IPS-18c (cell line): Measurements from ENCODE around the gene TUT4.

Experiments
- H3K4me3 ChIP-seq: 2 replicates; pipeline ENCODE4 v1.7.0; 2013; ENCODE audit warnings: low read depth, mild to moderate bottlenecking, low read length, moderate library complexity; ENCODE audit not compliant: insufficient read depth
- H3K9me3 ChIP-seq: one replicate; pipeline ENCODE4 v1.6.1; 2013; ENCODE audit warnings: mild to moderate bottlenecking, low read length, moderate library complexity; ENCODE audit not compliant: control insufficient read depth, insufficient read depth

Gene TUT4

DNA sequence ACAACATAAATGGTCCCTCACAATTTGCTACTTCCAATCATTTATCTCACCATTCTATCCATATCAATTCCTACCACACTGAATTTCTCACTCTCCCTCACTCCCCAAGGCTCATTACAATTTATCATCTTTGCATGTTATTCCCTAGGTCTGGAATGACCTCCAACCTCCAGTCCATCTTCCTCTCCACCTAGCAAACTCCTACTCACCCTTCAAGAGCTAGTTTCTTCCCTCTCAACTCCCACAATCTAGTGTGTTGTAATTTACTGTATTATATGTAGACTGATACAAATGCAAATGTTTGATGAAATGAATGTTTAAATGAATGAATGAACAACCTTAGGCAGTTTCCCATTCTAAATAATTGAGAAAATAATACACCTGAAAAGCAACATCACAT is 3.6 kb downstream of the TUT4 start:
- no peak overlapping the region for H3K4me3 ChIP-seq

DNA sequence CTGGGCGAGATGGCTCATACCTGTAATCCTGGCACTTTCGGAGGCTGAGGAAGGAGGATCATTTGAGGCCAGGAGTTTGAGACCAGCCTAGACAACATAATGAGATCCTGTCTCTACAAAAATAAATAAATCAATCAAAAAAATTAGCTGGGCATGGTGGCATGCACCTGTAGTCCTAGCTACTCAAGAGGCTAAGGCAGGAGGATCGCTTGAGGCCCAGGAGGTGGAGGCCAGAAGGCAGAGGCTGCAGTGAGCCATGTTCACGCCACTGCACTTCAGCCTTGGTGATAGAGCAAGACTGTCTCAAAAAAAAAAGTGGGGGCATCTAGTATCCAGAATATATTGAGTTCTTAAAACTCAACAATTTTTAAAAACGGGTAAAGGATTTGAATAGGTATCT is 6.0 kb downstream of the TUT4 start:
- no peak overlapping the region for H3K4me3 ChIP-seq
- H3K9me3 ChIP-seq, result no peaks in the 10 kb centered on the region

More for the DNA sequence above, 3.6 kb downstream of the TUT4 start:
- H3K9me3 ChIP-seq, result no peaks in the 10 kb centered on the region

DNA sequence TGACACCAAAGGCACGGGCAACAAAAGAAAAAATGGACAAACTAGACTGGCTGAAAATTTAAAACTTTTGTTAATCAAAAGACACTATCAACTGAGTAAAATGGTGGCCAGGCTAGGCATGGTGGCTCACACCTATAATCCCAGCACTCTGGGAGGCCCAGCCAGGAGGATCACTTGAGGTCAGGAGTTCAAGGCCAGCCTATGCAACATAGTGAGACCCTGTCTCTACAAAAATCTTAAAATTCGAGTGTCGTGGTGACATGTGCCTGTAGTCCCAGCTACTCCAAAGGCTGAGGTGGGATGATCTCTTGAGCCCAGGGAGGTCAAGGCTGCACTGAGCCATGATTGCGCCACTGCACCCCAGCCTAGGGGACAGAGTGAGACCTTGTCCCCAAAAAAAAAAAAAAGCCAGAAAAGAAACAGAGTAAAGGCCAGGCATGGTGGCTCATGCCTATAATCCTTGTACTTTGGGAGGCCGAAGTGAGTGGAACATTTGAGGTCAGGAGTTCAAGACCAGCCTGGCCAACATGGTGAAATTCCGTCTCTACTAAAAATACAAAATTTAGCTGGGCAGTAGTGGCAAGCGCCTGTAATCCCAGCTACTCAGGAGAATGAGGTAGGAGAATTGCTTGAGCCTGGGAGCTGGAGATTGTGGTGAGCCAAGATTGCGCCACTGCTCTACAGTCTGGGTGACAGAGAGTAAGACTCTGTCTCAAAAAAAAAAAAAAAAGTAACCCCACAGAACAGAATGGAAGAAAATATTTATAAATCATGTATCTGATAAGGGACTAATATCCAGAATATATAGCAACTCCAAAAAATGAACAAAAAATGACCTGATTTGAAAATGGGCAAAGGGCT is 8.0 kb downstream of the TUT4 start:
- Histone ChIP-seq H3K4me3 (no peak overlapping the region), H3K9me3 (no peaks in the 10 kb centered on the region)

DNA sequence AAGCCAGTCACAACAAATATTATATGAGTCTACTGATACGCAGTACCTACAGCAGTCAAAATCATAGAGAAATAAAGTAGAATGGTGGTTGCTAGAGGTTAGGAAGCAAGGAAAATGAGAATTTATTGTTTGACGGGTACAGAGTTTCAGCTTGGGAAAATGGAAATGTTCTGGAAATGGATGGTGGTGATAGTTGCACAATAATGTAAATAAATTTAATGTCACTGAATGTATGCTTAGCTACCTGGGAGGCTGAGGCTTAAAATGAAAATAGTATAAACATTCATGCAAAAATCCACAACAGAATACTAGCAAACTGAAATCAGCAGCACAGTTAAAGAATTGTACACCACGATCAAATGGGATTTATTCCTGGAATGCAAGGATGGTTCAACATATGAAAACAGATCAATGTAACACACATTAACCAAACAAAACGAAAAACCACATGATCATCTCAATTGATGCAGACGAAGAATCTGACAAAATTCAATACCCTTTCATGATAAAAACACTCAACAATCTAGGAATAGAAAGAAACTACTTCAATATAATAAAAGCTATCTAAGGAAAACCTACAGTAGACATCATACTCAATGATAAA is 10.7 kb downstream of the TUT4 start:
- no peak overlapping the region for H3K4me3 ChIP-seq
- no peaks in the 10 kb centered on the region for H3K9me3 ChIP-seq

DNA sequence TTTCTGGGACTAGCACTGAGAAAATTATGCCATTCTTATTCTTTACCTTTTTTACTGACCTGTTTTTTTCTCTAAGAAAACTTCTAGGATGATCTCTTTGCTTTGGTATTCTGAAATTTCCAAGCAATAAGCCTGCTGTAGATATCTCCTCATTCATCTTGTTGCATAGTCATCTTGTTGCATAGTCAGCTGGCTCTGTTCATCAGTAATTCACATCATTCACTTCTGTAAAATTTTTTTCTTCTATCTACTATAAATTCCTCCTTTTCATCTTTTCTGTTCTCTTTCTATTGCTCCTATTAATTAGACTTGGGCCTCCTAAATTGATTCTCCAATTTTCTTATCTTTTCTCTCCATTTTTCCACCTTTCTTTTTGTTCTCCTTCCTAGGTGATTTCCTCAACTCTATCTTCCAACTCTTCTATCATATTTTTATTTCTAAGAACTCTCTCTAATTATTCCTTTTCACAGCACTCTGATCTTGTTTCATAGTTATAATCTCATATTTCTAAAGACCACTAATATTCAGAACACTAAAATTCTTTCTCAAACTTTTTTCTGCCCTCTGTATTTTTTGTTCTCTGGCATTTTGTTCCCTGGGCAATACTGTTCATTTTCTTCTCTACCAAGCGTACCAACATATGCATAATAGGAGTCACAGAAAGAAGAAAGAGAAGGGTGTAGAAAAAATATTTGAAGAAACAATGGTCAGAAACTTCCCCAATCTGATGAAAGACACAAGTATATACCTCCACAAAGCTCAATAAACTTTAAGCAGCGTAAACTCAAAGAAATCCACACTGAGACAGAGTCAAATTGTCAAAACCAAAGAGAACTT is 17.7 kb downstream of the TUT4 start:
- Histone ChIP-seq H3K4me3 (no peak overlapping the region), H3K9me3 (no peaks in the 10 kb centered on the region)

DNA sequence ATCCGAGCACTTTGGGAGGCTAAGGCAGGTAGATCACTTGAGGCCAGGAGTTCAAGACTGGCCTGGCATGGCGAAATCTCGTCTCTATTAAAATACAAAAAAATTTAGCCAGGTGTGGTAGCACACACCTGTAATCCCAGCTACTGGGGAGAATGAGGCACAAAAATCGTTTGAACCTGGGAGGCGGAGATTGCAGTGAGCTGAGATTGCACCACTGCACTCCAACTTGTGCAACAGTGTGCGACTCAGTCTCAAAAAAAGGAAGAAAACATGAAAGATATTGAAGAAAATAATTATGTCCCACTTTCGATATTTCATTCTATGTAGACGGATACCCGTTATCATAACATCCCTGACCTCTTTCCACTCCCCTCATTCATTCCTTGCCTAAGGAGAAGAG is 19.2 kb downstream of the TUT4 start:
- Histone ChIP-seq H3K4me3 (no peak overlapping the region), H3K9me3 (no peaks in the 10 kb centered on the region)

DNA sequence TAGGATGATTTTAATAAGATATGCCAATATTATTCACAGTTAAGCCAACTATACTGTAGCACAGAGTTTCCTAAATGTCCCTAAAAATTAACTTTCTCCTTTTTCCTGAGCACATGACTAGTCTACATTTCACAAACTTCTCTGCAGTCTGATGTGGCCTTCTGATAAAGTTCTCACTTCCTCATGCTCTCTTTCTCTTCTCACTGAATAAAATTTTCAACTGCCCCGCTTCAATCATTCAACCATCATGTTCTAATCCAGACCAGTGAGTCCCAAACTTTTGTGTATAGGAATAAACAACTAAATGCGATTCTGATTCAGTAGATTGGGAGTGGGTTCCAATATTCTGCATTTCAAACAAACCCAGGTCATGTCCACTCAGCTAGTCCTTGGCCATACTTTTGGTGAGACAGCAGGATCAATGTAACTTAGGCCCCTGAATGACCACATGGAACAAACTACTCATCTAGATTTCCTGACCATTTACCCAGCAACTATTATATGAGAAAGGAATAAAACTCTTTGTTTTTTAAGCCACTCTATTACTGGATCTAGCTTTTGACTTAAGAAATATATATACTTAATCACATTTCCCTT is 20.1 kb downstream of the TUT4 start:
- Histone ChIP-seq H3K4me3 (no peak overlapping the region), H3K9me3 (no peaks in the 10 kb centered on the region)

DNA sequence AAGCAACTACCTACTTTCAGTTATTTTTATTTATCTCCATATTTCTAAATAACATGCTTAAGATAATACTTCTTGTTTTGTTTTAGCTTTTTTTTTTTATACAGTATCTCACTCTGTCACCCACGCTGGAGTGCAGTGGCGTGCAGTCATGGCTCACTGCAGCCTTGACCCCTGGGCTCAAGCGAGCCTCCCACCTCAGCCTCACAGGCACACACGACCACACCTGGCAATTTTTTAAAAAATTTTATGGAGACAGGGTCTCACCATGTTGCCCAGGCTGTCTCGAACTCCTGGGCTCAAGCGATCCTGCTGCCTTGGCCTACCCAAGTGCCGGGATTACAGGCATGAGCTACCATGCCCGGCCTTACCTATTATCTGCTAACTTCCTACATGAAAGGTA is 20.6 kb downstream of the TUT4 start:
- no peak overlapping the region for H3K4me3 ChIP-seq
- no peaks in the 10 kb centered on the region for H3K9me3 ChIP-seq

DNA sequence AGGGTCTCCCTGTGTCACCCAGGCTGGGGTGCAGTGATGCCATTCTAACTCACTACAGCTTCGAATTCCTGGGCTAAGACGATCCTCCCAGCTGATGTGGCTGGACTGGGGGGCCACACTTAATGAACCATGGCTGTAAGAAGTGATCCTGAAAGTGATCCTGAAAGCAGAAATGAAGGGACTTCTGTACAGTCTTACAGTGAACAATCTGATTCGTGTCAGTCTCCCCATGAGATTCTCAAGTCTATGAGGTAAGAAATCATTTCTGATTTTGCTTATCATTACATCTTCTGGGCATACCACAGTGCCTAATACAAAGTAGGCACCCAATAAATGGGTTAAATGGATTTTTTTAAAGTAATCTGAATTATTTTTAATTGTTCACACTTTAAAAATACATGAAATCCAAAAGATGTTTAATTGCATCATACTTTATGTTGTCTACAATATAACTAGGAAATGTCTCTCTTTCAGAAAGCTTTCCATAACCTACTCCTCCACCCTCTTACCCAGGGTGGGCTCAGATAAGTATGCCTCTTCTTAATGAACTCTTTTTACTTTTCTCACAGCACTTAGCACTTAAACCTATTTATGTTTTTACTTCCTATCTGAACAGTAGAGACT is 21.5 kb downstream of the TUT4 start:
- no peaks in the 10 kb centered on the region for H3K9me3 ChIP-seq
- H3K4me3 ChIP-seq, result no peak overlapping the region

DNA sequence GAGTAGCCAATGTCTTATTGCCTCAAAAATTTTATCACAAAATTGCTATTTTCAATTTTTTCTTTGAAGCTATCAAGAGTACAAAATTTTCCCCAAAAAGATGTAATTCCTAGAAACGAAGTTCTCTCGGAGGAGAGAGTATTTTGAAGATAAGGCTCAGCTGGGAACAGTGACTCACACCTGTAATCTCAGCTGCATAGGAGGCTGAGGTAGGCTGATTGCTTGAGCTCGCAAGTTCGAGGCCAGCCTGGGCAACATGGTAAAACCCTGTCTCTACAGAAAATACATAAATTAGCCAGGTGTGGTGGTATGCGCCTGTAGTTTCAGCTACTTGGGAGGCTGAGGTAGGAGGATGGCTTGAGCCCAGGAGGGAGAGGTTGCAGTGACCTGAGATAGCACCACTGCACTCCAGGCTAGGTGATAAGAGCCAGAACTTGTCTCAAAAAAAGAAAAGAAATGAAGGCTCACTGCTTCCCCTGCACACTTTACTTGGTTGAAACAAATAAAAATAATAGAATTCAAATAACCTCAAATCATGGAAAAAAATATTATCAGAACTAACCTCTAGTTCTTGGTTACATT is 22.2 kb downstream of the TUT4 start:
- no peaks in the 10 kb centered on the region for H3K9me3 ChIP-seq

DNA sequence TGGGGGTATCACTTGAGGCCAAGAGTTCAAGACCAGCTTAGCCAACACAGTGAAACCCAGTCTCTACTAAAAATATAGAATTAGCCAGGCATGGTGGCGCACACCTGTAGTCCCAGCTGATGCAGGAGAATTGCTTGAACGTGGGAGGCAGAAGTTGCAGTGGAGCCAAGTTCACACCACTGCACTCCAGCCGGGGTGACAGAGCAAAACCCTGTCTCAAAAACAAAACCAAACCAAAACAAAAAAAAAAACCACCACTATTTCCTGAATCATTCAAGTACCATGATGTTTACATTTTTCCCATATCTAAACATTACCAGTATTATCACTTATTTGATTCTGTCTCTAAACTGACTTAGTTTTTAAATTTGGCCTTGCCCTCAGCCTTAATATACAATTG is 29.5 kb downstream of the TUT4 start:
- H3K4me3 ChIP-seq, result no peak overlapping the region
- no peaks in the 10 kb centered on the region for H3K9me3 ChIP-seq

More for the DNA sequence above, 22.2 kb downstream of the TUT4 start:
- no peak overlapping the region for H3K4me3 ChIP-seq

DNA sequence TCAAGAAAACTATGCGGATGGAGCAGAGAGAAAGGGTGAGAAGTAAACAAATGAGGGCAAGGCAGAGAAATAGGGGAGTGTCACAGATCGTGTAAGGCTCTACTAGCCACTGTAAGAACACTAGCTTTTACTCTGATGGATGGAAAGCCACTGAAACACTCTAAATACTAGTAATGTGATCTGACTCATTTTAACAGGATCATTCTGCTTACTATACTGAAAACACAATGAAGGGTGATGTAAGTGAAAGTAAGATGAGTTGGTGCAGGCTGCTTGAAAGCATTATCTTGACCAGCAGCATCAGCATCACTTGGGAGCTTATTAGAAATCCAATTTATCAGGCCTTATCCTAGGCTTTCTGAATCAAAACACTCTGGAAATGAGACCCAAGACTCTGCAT is 32.7 kb downstream of the TUT4 start:
- Histone ChIP-seq H3K9me3 (no peaks in the 10 kb centered on the region), H3K4me3 (no peak overlapping the region)

DNA sequence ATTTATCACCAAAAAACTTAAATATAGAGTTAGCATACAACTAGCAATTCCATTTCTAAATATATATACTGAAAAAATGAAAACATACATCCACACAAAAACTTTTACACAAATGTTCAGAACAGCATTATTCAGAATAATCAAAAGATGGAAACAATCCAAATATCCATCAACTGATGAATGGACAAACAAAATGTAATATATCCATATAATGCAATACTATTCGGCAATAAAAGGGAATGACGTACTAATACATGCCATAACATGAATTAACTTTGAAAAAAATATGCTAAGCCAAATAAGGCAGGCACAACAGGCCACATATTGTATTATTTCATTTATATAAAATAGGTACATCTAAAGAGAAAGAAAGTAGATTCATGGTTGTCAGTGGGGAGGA is 33.9 kb downstream of the TUT4 start:
- no peak overlapping the region for H3K4me3 ChIP-seq
- no peaks in the 10 kb centered on the region for H3K9me3 ChIP-seq

DNA sequence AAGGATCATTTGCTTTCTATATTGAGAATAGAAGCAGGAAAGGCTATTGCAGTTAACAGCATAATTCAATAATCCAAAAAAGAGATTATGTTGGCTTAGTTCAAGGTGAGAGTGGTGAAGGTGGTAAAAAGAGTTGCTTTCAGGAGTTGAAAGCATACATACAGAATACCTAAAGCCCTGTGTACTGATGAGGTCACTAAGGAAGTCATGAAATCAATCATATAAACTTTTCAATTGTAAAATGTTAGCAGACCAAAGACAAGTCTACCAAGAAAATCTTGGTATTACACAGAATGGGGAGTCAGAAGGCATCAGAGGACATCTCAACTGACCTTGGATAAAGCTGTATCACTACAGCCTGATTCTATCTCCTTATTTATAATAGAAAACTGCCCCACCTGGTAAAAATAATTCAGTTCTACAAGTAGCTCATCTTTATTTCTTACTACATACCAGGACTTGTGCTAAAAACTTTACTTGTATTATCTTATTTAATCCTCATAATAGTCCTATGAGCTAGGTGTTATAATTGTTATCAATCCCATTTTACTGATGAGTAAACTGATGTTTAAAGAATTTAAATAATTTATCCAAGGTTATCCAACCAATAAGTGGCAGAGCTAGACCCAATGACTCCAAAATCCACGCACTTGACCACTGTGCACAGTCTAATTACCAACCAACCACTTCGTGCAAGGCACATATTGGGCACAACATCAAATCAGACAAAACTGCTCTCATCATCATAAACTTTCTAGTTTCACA is 40.9 kb downstream of the TUT4 start:
- H3K9me3 ChIP-seq, result no peaks in the 10 kb centered on the region
- H3K4me3 ChIP-seq, result no peak overlapping the region

DNA sequence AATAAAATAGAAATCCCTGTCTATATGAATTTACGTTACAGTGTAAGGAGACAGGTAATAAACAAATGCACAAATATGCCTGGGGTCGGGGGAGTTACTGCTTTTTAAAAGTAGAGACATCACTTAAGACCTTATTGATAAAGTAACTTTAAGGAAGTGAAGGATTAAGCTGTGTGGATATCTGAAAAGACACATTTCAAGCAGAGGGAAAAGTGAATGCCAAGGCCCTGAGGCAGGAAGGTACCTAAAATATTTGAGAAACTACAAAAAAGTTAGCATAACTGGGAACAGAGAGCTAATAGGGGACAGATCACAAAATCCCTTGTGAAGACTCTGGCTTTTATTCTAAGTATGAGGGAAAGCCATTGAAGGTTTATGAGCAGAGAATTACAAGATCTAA is 41.5 kb downstream of the TUT4 start:
- Histone ChIP-seq H3K4me3 (no peak overlapping the region), H3K9me3 (no peaks in the 10 kb centered on the region)

DNA sequence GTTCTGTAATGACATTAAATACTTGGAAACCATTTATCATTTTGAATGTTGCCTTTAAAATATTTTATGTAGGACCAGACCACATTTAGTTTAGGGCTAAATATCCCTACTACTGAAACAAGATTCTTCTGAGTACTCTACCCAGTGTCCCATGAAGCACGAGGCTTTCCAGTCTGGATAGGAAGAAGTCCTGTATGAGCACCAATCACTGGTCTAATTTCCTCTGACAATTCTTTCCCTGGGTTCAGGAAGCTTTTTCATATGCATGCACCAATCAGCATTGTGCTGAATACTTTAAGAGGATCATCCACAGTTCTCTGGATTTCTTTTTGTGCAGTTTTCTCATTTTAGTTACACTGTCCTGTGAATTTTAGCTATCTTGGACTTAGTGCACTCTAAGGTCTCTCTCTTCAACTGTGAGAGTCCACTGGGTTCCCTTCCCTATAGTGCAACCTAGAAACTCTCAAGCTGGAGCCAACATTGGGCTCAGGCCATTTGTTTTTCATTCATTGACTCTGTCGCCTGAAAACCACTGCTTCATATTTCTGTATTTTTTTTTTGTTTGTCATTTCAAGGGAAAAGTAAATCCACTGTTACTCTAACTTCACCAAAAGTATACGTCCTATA is 45.9 kb downstream of the TUT4 start:
- H3K4me3 ChIP-seq, result no peak overlapping the region
- H3K9me3 ChIP-seq, result no peaks in the 10 kb centered on the region
